KMS-11 (cell line): ENCODE results near the gene IRF1.

Experiments used
- H2AFZ ChIP-seq: fragments of 200-600 bp; sonication (generic); 2 replicates; pipeline ENCODE4 v1.6.1; 2016; ENCODE audit warnings: antibody characterized with exemption, mixed run types, low read depth
- H3K27ac ChIP-seq: fragments of 200-600 bp; sonication (generic); 2 replicates; pipeline ENCODE4 v1.6.1; 2016; ENCODE audit warnings: mild to moderate bottlenecking, mixed run types
- H3K27me3 ChIP-seq: fragments of 200-600 bp; sonication (generic); 2 replicates; pipeline ENCODE4 v1.6.1; 2017; ENCODE audit warnings: mild to moderate bottlenecking, low read depth, mixed run types, moderate library complexity; ENCODE audit not compliant: insufficient read depth
- H3K36me3 ChIP-seq: fragments of 200-600 bp; sonication (generic); 2 replicates; pipeline ENCODE4 v1.6.1; 2017; ENCODE audit warnings: mild to moderate bottlenecking, mixed run types; ENCODE audit not compliant: insufficient read depth
- H3K4me1 ChIP-seq: fragments of 200-600 bp; sonication (generic); 2 replicates; pipeline ENCODE4 v1.6.1; 2016; ENCODE audit warnings: mild to moderate bottlenecking, low read depth, mixed run types; ENCODE audit not compliant: poor library complexity, severe bottlenecking
- H3K4me2 ChIP-seq: fragments of 200-600 bp; sonication (generic); 2 replicates; pipeline ENCODE4 v1.7.0; 2016; ENCODE audit warnings: mild to moderate bottlenecking, mixed run types
- H3K4me3 ChIP-seq: fragments of 200-600 bp; sonication (generic); IDR thresholded peaks from 2 replicates; pipeline ENCODE4 v1.6.1; 2017; ENCODE audit warnings: low read depth, low read length, mixed read lengths; ENCODE audit not compliant: insufficient read depth
- H3K79me2 ChIP-seq: fragments of 200-600 bp; sonication (generic); 2 replicates; pipeline ENCODE4 v1.6.1; 2016; ENCODE audit warnings: low read depth, mixed run types; ENCODE audit not compliant: insufficient read depth
- H3K9ac ChIP-seq: fragments of 200-600 bp; sonication (generic); 2 replicates; pipeline ENCODE4 v1.6.1; 2016; ENCODE audit warnings: mild to moderate bottlenecking, mixed run types
- H4K20me1 ChIP-seq: fragments of 200-600 bp; sonication (generic); 2 replicates; pipeline ENCODE4 v1.6.1; 2016; ENCODE audit warnings: mild to moderate bottlenecking, mixed run types; ENCODE audit not compliant: insufficient read depth
- CTCF ChIP-seq: fragments of 200-600 bp; sonication (generic); conservative IDR thresholded peaks from 2 replicates; pipeline ENCODE4 v1.6.1; 2017; ENCODE audit warnings: low read depth, mild to moderate bottlenecking, antibody characterized with exemption, low read length, moderate library complexity, mixed read lengths

IRF1 gene

DNA sequence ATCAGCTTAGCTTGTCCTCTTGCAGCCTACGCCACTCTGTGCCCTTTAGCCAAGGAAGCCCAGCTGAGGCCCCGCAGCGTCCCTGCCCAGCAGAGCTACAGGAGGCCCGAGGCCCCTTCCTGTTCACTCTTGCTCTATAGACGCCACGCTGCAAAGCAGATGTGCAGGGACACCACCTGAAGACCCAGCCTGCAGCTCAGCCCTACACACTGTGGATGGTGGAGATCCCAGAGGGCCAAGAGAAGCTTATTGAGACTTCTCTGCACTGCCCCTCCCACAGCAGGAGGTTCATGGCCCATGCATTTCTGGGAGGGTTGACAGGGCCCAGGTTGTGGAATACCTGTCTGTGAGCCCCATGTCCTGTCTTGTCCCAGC, 33.6 kb downstream of the IRF1 start:
- Histone ChIP-seq H2AFZ (peak overlapping the region; percentile 50; the same call in 1 of the 2 replicates), H3K36me3 (no peaks in the 10 kb centered on the region), H3K27ac (peak overlapping the region; percentile 94), H3K79me2 (no peaks in the 10 kb centered on the region), H4K20me1 (no peaks in the 10 kb centered on the region), H3K4me1 (peaks cover 84% of the 10 kb centered on the region), H3K9ac (peak overlapping the region; percentile 63), H3K27me3 (no peaks in the 10 kb centered on the region), H3K4me2 (peak overlapping the region; percentile 62), H3K4me3 (no peak overlapping the region)
- TF ChIP-seq CTCF: no peak

DNA sequence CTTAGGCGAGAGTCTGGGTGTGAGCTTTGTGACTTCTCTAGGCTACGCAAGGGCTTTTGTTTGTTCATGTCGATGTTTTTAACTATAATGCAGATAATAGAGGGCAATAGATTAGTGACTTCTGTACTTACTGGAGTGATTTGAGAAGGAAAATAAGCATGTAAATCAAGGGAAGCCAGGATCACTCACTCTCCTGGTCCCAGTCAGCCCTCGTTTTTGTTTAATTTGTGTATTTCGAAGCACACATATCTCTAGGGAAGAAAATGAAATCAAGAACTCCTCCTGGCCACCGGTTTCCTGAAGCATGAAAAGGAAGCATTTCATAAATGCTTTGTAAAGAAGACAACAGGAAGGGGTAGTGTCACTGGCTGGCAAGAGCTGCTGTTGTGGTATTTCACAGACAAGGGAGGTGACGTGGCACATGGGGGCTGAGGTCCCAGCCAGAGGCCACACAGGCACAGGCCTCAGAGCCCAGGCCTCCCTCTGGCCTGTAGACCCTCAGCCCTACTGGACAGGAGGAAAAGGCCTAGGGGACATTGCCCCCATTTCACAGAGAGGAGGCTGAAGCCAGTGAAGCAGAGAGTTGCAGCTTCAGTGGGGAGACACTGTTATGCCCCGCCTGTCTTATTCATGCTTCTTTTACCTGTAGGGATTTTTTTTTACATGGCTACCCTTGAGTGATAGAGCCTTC, 34.1 kb downstream of the IRF1 start:
- Histone ChIP-seq H3K9ac (peak overlapping the region; percentile 63), H3K4me1 (peaks cover 79% of the 10 kb centered on the region), H3K27me3 (no peaks in the 10 kb centered on the region), H3K4me3 (no peak overlapping the region), H3K4me2 (peak overlapping the region; percentile 62), H4K20me1 (no peaks in the 10 kb centered on the region), H3K27ac (peak overlapping the region; percentile 94), H3K79me2 (no peaks in the 10 kb centered on the region), H2AFZ (peak overlapping the region; percentile 50; the same call in 1 of the 2 replicates), H3K36me3 (no peaks in the 10 kb centered on the region)
- no peak for TF ChIP-seq CTCF

DNA sequence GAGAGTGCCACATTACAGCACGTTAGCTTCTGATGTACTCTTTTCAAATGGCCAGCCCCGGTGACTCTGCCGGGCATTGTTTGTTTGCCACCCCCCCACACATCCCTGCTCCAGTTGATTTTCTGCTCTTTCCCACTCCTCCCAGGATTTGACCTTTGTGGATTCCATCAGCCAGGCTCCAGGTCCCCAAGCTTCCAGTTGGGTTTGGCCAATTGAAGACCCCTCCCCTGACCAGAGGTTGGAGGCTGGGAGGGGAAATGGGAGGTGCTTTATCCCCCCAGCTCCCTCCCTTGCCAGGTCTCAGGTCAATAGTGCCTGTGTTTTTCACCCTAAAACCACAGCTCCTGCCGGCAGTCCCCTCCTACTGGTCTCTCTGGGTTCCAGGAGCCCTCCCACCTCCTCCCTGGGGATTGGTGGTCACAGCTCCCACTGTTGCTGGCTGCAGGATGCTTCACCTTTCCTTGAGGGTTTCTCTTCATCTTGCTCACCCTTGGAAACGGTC, 34.9 kb downstream of the IRF1 start:
- H4K20me1 ChIP-seq: no peaks in the 10 kb centered on the region
- peak overlapping the region; percentile 50; the same call in 1 of the 2 replicates for H2AFZ ChIP-seq
- H3K36me3 ChIP-seq: no peaks in the 10 kb centered on the region
- H3K4me3 ChIP-seq: no peak overlapping the region
- H3K27me3 ChIP-seq: no peaks in the 10 kb centered on the region
- peaks cover 71% of the 10 kb centered on the region for H3K4me1 ChIP-seq
- H3K27ac ChIP-seq: peak overlapping the region; percentile 94
- H3K9ac ChIP-seq: peak overlapping the region; percentile 63
- H3K4me2 ChIP-seq: peak overlapping the region; percentile 62
- no peaks in the 10 kb centered on the region for H3K79me2 ChIP-seq
- no peak for TF ChIP-seq CTCF

DNA sequence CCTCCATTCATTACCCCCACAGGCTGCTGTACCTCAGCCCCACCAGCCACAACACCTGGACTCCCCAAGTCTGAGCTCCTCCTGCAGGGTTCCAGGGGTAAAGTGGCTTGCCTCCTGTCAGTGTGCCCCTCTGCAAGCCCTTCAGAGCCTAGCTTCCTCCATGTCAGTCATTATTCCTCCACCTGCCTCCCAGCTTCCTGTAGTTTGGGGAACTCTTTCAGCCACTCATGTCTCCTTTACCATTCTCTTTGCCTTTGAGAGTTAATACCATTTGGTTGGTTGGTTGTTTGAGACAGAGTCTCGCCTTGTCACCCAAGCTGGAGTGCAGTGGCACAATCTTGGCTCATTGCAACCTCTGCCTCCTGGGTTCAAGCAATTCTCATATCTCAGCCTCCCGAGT, 36.2 kb downstream of the IRF1 start:
- no peak overlapping the region for H2AFZ ChIP-seq
- H3K79me2 ChIP-seq: no peaks in the 10 kb centered on the region
- no peak for TF ChIP-seq CTCF
- H4K20me1 ChIP-seq: no peaks in the 10 kb centered on the region
- no peak overlapping the region for H3K27ac ChIP-seq
- no peaks in the 10 kb centered on the region for H3K36me3 ChIP-seq
- H3K4me2 ChIP-seq: no peak overlapping the region
- H3K9ac ChIP-seq: no peak overlapping the region
- no peaks in the 10 kb centered on the region for H3K27me3 ChIP-seq
- peaks cover 58% of the 10 kb centered on the region for H3K4me1 ChIP-seq
- H3K4me3 ChIP-seq: no peak overlapping the region
